ENCODE data around the gene RFTN1. TPM values are rescaled to one million over a fixed set of nuclear protein-coding genes. Genes with fewer than 3 reads are reported as not detected.

RFTN1 gene
- total RNA-seq, 3 donors from 2014 or later: 6.9 to 12.6 (median 9.7) TPM

DNA sequence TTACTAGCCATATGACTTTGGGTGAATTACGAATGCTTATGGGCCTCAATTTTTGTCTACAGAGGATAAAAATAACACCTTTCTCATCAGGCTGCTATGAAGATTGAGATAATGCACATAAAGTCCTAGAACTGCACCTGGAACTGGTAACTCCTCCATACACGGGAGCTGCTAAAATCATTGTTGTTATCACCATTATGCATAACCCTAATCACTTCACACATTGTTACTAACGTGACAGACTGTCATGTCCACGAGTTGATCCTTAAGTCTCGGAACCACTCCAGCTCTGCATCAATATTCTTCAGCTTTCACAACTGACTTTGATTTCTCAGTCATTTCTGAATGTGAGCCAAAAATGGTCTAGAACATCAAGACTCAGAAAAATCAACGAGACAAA, 64.1 kb downstream of the RFTN1 start:
- H3K4me3 ChIP-seq: no peak overlapping the region
- TF ChIP-seq, protein P1, sequence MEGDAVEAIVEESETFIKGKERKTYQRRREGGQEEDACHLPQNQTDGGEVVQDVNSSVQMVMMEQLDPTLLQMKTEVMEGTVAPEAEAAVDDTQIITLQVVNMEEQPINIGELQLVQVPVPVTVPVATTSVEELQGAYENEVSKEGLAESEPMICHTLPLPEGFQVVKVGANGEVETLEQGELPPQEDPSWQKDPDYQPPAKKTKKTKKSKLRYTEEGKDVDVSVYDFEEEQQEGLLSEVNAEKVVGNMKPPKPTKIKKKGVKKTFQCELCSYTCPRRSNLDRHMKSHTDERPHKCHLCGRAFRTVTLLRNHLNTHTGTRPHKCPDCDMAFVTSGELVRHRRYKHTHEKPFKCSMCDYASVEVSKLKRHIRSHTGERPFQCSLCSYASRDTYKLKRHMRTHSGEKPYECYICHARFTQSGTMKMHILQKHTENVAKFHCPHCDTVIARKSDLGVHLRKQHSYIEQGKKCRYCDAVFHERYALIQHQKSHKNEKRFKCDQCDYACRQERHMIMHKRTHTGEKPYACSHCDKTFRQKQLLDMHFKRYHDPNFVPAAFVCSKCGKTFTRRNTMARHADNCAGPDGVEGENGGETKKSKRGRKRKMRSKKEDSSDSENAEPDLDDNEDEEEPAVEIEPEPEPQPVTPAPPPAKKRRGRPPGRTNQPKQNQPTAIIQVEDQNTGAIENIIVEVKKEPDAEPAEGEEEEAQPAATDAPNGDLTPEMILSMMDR (IDR thresholded peaks at IDR 0.05): no peak
- H3K9me3 ChIP-seq: no peaks in the 10 kb centered on the region
- H3K36me3 ChIP-seq (ENCODE audit: low read depth): no peaks in the 10 kb centered on the region
- no peaks in the 10 kb centered on the region for H3K4me1 ChIP-seq (ENCODE audit: low read depth)
- DNase-seq (no peak), ATAC-seq (no peak)
- intact Hi-C loops (cut with DNase I, micrococcal nuclease): no loop called here

DNA sequence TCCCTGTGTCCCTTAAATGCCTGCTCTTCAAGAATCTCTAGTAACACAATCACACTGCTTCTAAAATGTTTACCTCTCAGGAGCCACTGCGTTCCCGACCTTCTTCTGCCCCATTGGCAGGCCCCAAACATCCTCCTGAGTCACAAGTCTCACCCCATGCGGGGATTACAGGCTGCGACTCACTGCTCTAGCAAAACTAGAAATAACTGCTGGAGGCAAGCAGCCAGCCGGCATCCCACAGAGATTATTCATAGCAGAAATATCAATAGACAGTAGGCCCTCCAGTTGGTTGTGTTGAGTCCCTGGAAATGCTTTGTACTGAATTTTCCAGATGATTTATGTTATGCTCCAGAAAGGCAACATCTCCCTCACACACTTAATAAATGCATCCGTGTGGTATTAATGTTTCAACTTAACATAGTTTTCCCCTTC, 64.8 kb downstream of the RFTN1 start:
- H3K4me1 ChIP-seq (ENCODE audit: low read depth): no peaks in the 10 kb centered on the region
- peak; percentile 55 for ATAC-seq
- TF ChIP-seq, protein P1 (IDR thresholded peaks at IDR 0.05): no peak
- H3K36me3 ChIP-seq (ENCODE audit: low read depth): no peaks in the 10 kb centered on the region
- DNase-seq: peak; percentile 33 to 70 (median 38)
- intact Hi-C loops (cut with DNase I, micrococcal nuclease): no loop called here
- no peaks in the 10 kb centered on the region for H3K9me3 ChIP-seq
- no peak overlapping the region for H3K4me3 ChIP-seq

DNA sequence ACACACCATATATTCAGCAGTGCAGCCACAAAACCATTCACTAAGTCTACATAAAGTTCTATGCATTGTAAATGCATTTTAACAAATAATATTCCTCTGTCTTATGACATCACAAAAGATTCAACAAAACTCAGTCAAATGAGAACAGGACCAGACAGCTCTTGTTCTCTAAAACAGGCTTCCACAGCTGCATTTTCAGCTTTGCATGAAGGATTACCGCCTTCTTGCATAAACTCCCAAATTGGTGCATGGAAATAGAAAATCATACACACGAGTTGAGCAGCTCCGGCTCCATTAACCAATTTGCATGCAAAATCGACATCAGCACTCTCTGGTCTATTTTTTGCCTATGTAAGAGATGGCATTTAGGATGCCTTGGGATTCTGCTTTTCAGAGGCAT, 66.4 kb downstream of the RFTN1 start:
- Histone ChIP-seq H3K4me3 (no peak overlapping the region), H3K9me3 (no peaks in the 10 kb centered on the region), H3K4me1 (ENCODE audit: low read depth) (no peaks in the 10 kb centered on the region), H3K36me3 (ENCODE audit: low read depth) (no peaks in the 10 kb centered on the region)
- TF ChIP-seq, protein P1 (IDR thresholded peaks at IDR 0.05): no peak
- ATAC-seq (no peak), DNase-seq (no peak)
- intact Hi-C loops (cut with DNase I, micrococcal nuclease): no loop called here

DNA sequence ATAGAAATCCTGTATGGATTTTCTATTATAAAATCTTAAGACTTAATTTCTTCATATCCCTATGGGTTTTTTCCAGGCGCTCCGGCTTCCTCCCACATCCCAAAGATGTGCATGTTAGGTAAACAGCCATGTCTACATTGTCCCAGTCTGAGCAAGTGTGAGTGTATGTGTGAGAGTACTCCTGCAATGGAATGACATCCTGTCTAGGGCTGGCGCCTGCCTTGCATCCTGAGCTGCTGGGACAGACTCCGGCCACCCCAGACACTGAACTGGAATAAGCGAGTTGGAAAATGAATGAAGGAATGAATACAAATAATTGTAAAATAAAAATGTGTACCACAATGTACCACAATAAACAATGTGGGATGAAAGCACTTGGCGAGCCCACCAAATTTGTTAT, 69.2 kb downstream of the RFTN1 start:
- TF ChIP-seq, protein P1 (IDR thresholded peaks at IDR 0.05): no peak
- ATAC-seq (no peak), DNase-seq (no peak)
- Histone ChIP-seq H3K4me3 (no peak overlapping the region), H3K36me3 (ENCODE audit: low read depth) (no peaks in the 10 kb centered on the region), H3K9me3 (no peaks in the 10 kb centered on the region), H3K4me1 (ENCODE audit: low read depth) (no peaks in the 10 kb centered on the region)
- intact Hi-C loops (cut with DNase I, micrococcal nuclease): no loop called here

DNA sequence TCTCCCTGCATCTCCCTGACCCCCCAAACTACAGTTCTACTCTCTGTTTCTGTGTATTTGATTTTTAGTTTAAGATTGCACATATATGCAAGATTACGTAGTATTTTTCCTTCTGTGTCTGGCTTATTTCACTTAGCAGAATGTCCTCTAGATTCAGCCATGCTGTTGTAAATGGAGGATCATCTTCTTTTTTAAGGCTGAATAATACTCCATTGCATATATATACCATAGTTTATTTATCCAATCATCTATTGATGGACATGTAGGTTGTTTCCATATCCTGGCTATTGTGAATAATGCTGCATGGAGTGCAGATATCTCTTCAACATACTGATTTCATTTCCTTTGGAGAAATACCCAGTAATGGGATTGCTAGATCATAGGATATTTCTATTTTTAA, 70.8 kb downstream of the RFTN1 start:
- ATAC-seq: no peak
- intact Hi-C loops (cut with DNase I, micrococcal nuclease): no loop called here
- H3K9me3 ChIP-seq: no peaks in the 10 kb centered on the region
- no peaks in the 10 kb centered on the region for H3K4me1 ChIP-seq (ENCODE audit: low read depth)
- no peaks in the 10 kb centered on the region for H3K36me3 ChIP-seq (ENCODE audit: low read depth)
- H3K4me3 ChIP-seq: no peak overlapping the region
- no peak for DNase-seq
- TF ChIP-seq, protein P1 (IDR thresholded peaks at IDR 0.05): no peak

DNA sequence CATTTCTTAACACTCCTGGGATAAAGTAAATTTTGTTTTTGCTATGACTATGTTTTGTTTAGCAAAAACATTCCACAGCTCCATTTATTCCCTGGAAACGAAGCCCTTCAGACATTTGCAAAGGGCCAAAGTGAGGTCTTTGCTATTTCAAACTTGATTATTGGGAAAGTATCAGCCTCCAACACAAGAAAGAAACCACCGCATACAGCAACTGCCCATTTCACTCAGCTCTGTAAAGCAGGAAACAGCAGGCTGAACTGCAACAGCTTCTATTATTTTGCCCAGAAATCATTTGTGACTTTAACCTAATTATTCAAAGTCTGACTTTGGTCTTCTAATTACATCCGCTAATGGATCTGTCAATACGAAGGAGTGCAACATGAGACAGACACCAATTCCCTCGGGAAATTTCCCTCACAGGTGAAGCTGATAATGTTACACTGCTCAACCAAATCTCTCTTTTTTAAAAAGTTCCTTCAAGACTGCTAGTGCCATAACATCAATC, 72.1 kb downstream of the RFTN1 start:
- no peak for DNase-seq

More for the DNA sequence above, 72.1 kb downstream of the RFTN1 start:
- no peak overlapping the region for H3K4me3 ChIP-seq
- no peaks in the 10 kb centered on the region for H3K4me1 ChIP-seq (ENCODE audit: low read depth)
- ATAC-seq: no peak
- intact Hi-C loops (cut with DNase I, micrococcal nuclease): no loop called here
- TF ChIP-seq, protein P1 (IDR thresholded peaks at IDR 0.05): no peak
- no peaks in the 10 kb centered on the region for H3K9me3 ChIP-seq
- no peaks in the 10 kb centered on the region for H3K36me3 ChIP-seq (ENCODE audit: low read depth)

Measured in mucosa of descending colon (tissue), 3 donors.